Astrocyte (in vitro differentiated cells and primary cell): Measurements from ENCODE around the gene HEATR5A. TPM values are rescaled to one million over a fixed set of nuclear protein-coding genes. Genes with fewer than 3 reads are reported as not detected.
A peak's percentile ranks its signal among the peaks of the same experiment; 100 is the strongest.

ENCODE experiments used
- DNase-seq: peaks from one replicate; pipeline ENCODE4 v3.0.0-alpha.2; 2010; ENCODE audit warnings: low read depth
- FAIRE-seq: peaks from 2 replicates; lab custom pipeline; 2011; peaks lifted over from hg19 to GRCh38; lab: Jason Lieb, UNC
- H2AFZ ChIP-seq: 2 replicates; pipeline ENCODE4 v1.6.0; 2012; ENCODE audit warnings: low read depth, low read length, inconsistent platforms
- H3K27ac ChIP-seq: 2 replicates; pipeline ENCODE4 v1.5.1; 2011; ENCODE audit warnings: low read depth, low read length, inconsistent platforms
- H3K27me3 ChIP-seq: 2 replicates; pipeline ENCODE4 v1.6.0; 2011; ENCODE audit warnings: low read length, inconsistent platforms; ENCODE audit not compliant: insufficient read depth
- H3K36me3 ChIP-seq: 2 replicates; pipeline ENCODE4 v1.5.1; 2011; ENCODE audit warnings: low read length, inconsistent platforms; ENCODE audit not compliant: insufficient read depth
- H3K4me1 ChIP-seq: 2 replicates; pipeline ENCODE4 v1.5.1; 2011; ENCODE audit warnings: low read length, inconsistent platforms; ENCODE audit not compliant: insufficient read depth
- H3K4me2 ChIP-seq: 2 replicates; pipeline ENCODE4 v1.6.0; 2012; ENCODE audit warnings: low read length, inconsistent platforms
- H3K4me3 ChIP-seq: 2 replicates; pipeline ENCODE4 v1.5.1; 2011; ENCODE audit warnings: low read depth, mild to moderate bottlenecking, low read length, inconsistent platforms; ENCODE audit not compliant: insufficient read depth
- H3K79me2 ChIP-seq: 2 replicates; pipeline ENCODE4 v1.6.0; 2012; ENCODE audit warnings: mild to moderate bottlenecking, low read length, inconsistent platforms; ENCODE audit not compliant: insufficient read depth
- H3K9ac ChIP-seq: 2 replicates; pipeline ENCODE4 v1.6.0; 2012; ENCODE audit warnings: mild to moderate bottlenecking, low read length, inconsistent platforms
- H3K9me3 ChIP-seq: 2 replicates; pipeline ENCODE4 v1.5.1; 2012; ENCODE audit warnings: low read depth, mild to moderate bottlenecking, low read length, inconsistent platforms; ENCODE audit not compliant: insufficient read depth
- H4K20me1 ChIP-seq: 2 replicates; pipeline ENCODE4 v1.6.0; 2012; ENCODE audit warnings: low read length, inconsistent platforms; ENCODE audit not compliant: insufficient read depth
- H3K27ac Mint-ChIP-seq: one replicate; pipeline ENCODE4 v1.8.0; 2021; ENCODE audit warnings: mild to moderate bottlenecking, mixed read lengths; ENCODE audit not compliant: unreplicated experiment
- H3K27me3 Mint-ChIP-seq: one replicate; pipeline ENCODE4 v1.8.0; 2021; ENCODE audit warnings: low read depth, mixed read lengths; ENCODE audit not compliant: unreplicated experiment
- H3K36me3 Mint-ChIP-seq: one replicate; pipeline ENCODE4 v1.8.0; 2021; ENCODE audit warnings: low read depth, mixed read lengths; ENCODE audit not compliant: unreplicated experiment
- H3K4me1 Mint-ChIP-seq: one replicate; pipeline ENCODE4 v1.8.0; 2021; ENCODE audit warnings: low read depth, mixed read lengths; ENCODE audit not compliant: unreplicated experiment
- H3K4me3 Mint-ChIP-seq: one replicate; pipeline ENCODE4 v1.8.0; 2021; ENCODE audit warnings: mild to moderate bottlenecking, moderate library complexity, mixed read lengths; ENCODE audit not compliant: unreplicated experiment
- H3K9me3 Mint-ChIP-seq: one replicate; pipeline ENCODE4 v1.8.0; 2021; ENCODE audit warnings: mild to moderate bottlenecking, mixed read lengths; ENCODE audit not compliant: unreplicated experiment
- CTCF ChIP-seq: IDR thresholded peaks from 2 replicates; pipeline ENCODE4 v1.5.1; 2011; ENCODE audit warnings: low read depth, mild to moderate bottlenecking, inconsistent platforms, low read length, moderate library complexity; ENCODE audit not compliant: insufficient read depth
- EZH2 ChIP-seq: IDR thresholded peaks from 2 replicates; pipeline ENCODE4 v1.6.1; 2012; ENCODE audit warnings: mild to moderate bottlenecking, low read length, inconsistent platforms; ENCODE audit not compliant: insufficient read depth
- total RNA-seq: library from RNA; stranded (reverse); gene quantifications from 2 replicates; pipeline ENCODE4 v1.2.1, GENCODE V29; 2021

Gene HEATR5A
- total RNA-seq, 1 donor from 2014 or later, result 50.7 TPM

- Histone ChIP-seq H3K9ac (no peak overlapping the region), H3K4me1 (no peaks in the 10 kb centered on the region), H3K4me3 (no peak overlapping the region), H3K27me3 (no peaks in the 10 kb centered on the region), H3K4me2 (no peak overlapping the region), H3K27ac (no peak overlapping the region), H3K79me2 (no peaks in the 10 kb centered on the region), H3K9me3 (peaks cover 6% of the 10 kb centered on the region), H3K36me3 (no peaks in the 10 kb centered on the region), H4K20me1 (no peaks in the 10 kb centered on the region), H2AFZ (no peak overlapping the region)
- FAIRE-seq, result no peak
- no peak overlapping the region for H3K4me3 Mint-ChIP-seq
- H3K4me1 Mint-ChIP-seq, result no peaks in the 10 kb centered on the region
- no peaks in the 10 kb centered on the region for H3K27me3 Mint-ChIP-seq
- no peak for DNase-seq
- peaks cover 13% of the 10 kb centered on the region for H3K9me3 Mint-ChIP-seq
- no peaks in the 10 kb centered on the region for H3K36me3 Mint-ChIP-seq
- H3K27ac Mint-ChIP-seq, result no peak overlapping the region
- TF ChIP-seq CTCF (no peak), EZH2 (no peak)
These were observed 148.7 kb downstream of the HEATR5A start for GRCh38 chr14:31271648-31272047.

GRCh38 chr14:31270196-31270772, 150.1 kb downstream of the HEATR5A start:
- no peaks in the 10 kb centered on the region for H3K79me2 ChIP-seq
- no peaks in the 10 kb centered on the region for H3K36me3 ChIP-seq
- FAIRE-seq (no peak), DNase-seq (no peak)
- no peaks in the 10 kb centered on the region for H3K4me1 ChIP-seq
- Mint-ChIP-seq H3K36me3 (no peaks in the 10 kb centered on the region), H3K4me1 (no peaks in the 10 kb centered on the region), H3K4me3 (no peak overlapping the region), H3K27me3 (no peaks in the 10 kb centered on the region), H3K9me3 (peaks cover 10% of the 10 kb centered on the region), H3K27ac (no peak overlapping the region)
- TF ChIP-seq EZH2 (no peak), CTCF (peak; percentile 5)
- H2AFZ ChIP-seq, result no peak overlapping the region
- H3K27me3 ChIP-seq, result no peaks in the 10 kb centered on the region
- no peaks in the 10 kb centered on the region for H4K20me1 ChIP-seq
- H3K27ac ChIP-seq, result no peak overlapping the region
- H3K4me3 ChIP-seq, result no peak overlapping the region
- H3K9ac ChIP-seq, result no peak overlapping the region
- H3K9me3 ChIP-seq, result peaks cover 6% of the 10 kb centered on the region
- no peak overlapping the region for H3K4me2 ChIP-seq

GRCh38 chr14:31269634-31270195, 150.6 kb downstream of the HEATR5A start:
- peak; percentile 23 for DNase-seq
- Histone ChIP-seq H3K4me1 (no peaks in the 10 kb centered on the region), H3K27me3 (no peaks in the 10 kb centered on the region), H3K27ac (no peak overlapping the region), H3K9me3 (peaks cover 6% of the 10 kb centered on the region), H3K9ac (no peak overlapping the region), H3K4me2 (no peak overlapping the region), H4K20me1 (no peaks in the 10 kb centered on the region), H2AFZ (no peak overlapping the region), H3K79me2 (no peaks in the 10 kb centered on the region), H3K36me3 (no peaks in the 10 kb centered on the region), H3K4me3 (no peak overlapping the region)
- Mint-ChIP-seq H3K4me1 (no peaks in the 10 kb centered on the region), H3K4me3 (no peak overlapping the region), H3K36me3 (no peaks in the 10 kb centered on the region), H3K27ac (no peak overlapping the region), H3K9me3 (peaks cover 10% of the 10 kb centered on the region), H3K27me3 (no peaks in the 10 kb centered on the region)
- FAIRE-seq, result no peak
- no peak for TF ChIP-seq EZH2
- no peak for TF ChIP-seq CTCF
